Fibroblast of the aortic adventitia (primary cell): ENCODE data around the gene NAPA. TPM values are rescaled to one million over a fixed set of nuclear protein-coding genes. Genes with fewer than 3 reads are reported as not detected.

ENCODE experiments used
- DNase-seq: peaks from one replicate; pipeline ENCODE4 v3.0.0-alpha.2; 2010; ENCODE audit warnings: low read depth
- H3K4me3 ChIP-seq: 2 replicates; pipeline ENCODE4 v1.5.1; 2011; ENCODE audit warnings: low read depth, mild to moderate bottlenecking, control low read depth, low read length, moderate library complexity
- CTCF ChIP-seq: IDR thresholded peaks from 2 replicates; pipeline ENCODE4 v1.5.1; 2011; ENCODE audit warnings: mild to moderate bottlenecking, low read length, control low read depth, inconsistent platforms; ENCODE audit not compliant: insufficient read depth
- total RNA-seq: library from RNA; depleted of rRNA; stranded (reverse); fragments of >200 nt; gene quantifications from 2 replicates; pipeline ENCODE4 v1.2.3, GENCODE V29; 2012; ENCODE audit warnings: low replicate concordance

The NAPA gene
- total RNA-seq, 1 donor = 63.4 TPM

GRCh38 chr19:47547199-47547598, 32.3 kb upstream of the NAPA start:
- H3K4me3 ChIP-seq = no peak overlapping the region
- no peak for DNase-seq
- TF ChIP-seq CTCF = no peak

GRCh38 chr19:47545061-47545948, 30.4 kb upstream of the NAPA start:
- DNase-seq = no peak
- H3K4me3 ChIP-seq = no peak overlapping the region

GRCh38 chr19:47544476-47544875, 29.6 kb upstream of the NAPA start:
- no peak for DNase-seq

More at GRCh38 chr19:47545061-47545948, 30.4 kb upstream of the NAPA start:
- TF ChIP-seq CTCF = no peak

GRCh38 chr19:47544075-47544474, 29.2 kb upstream of the NAPA start:
- H3K4me3 ChIP-seq = no peak overlapping the region
- no peak for DNase-seq
- TF ChIP-seq CTCF = no peak

More at GRCh38 chr19:47544476-47544875, 29.6 kb upstream of the NAPA start:
- H3K4me3 ChIP-seq = no peak overlapping the region
- TF ChIP-seq CTCF = no peak

- no peak overlapping the region for H3K4me3 ChIP-seq
- DNase-seq = peak; percentile 63
- TF ChIP-seq CTCF = no peak
Observed at GRCh38 chr19:47542030-47542475, 27.2 kb upstream of the NAPA start.

GRCh38 chr19:47541518-47541917, 26.7 kb upstream of the NAPA start:
- no peak for DNase-seq
- TF ChIP-seq CTCF = no peak
- H3K4me3 ChIP-seq = no peak overlapping the region
